HG03196 (cell line): ENCODE data around the gene CD58.

ENCODE experiments used
- ATAC-seq: cut with Tn5 transposase; IDR thresholded peaks from one replicate; pipeline ENCODE4 v1.9.1; 2021; ENCODE audit not compliant: unreplicated experiment

The CD58 gene

GRCh38 chr1:116544588-116545358 lies 26.1 kb downstream of the CD58 start:
- ATAC-seq, result peak; percentile 38

DNA sequence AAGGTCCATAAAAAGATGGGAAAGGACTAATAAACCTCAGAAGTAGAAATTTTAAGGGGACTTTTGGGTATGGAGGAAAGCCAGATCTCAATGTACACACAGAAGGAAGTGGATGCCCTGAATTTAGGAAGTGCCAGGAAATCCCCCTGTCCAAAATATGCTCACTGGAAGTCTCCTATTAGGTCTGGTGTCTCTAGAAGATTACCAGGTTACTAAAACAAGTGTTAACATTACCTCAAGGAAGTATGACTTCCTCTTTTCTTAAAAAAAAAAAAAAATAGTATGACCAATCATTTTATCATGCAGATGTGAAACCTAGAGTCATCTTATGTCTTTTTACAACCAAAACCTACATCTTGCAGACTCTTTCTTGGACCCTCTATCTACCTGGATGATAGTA lies 30.7 kb downstream of the CD58 start:
- ATAC-seq, result peak; percentile 41

DNA sequence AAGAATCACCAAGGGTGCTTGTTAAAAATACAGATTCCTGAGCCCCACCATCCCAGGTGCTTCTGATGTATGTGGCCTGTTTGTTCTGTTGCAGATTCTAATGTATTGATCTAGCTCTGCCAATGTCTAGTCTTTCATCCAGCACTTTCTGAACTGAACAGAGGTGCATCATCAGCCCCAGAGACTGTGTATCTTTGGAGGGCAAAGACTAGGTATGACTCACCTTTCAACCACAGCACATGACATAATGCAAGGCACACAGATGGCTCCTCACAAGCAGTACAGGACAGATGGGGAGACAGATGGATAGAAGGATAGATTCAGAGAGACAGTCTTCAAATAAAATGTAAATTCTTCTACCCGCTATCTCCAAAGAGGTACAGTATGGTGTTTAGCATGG lies 32.3 kb downstream of the CD58 start:
- ATAC-seq, result peak; percentile 67

DNA sequence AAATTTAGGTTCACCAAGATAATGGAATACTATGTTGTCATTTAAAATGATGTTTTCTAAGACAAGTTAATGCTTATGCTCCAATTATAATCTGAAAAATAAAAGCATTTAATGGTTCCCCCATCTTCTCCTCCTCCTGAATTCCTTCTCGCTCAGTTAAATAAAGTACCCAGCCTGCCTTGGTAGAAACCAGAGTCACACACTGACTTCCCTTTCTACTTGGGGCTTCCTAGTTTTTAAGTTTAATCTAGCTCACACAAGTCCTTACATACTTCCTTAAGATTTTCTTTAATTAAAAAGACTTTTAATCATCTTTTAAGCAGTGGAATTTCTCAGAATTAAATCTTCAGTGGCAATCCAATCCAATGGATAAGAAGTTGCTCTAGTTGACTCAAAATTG lies 32.9 kb downstream of the CD58 start:
- no peak for ATAC-seq

DNA sequence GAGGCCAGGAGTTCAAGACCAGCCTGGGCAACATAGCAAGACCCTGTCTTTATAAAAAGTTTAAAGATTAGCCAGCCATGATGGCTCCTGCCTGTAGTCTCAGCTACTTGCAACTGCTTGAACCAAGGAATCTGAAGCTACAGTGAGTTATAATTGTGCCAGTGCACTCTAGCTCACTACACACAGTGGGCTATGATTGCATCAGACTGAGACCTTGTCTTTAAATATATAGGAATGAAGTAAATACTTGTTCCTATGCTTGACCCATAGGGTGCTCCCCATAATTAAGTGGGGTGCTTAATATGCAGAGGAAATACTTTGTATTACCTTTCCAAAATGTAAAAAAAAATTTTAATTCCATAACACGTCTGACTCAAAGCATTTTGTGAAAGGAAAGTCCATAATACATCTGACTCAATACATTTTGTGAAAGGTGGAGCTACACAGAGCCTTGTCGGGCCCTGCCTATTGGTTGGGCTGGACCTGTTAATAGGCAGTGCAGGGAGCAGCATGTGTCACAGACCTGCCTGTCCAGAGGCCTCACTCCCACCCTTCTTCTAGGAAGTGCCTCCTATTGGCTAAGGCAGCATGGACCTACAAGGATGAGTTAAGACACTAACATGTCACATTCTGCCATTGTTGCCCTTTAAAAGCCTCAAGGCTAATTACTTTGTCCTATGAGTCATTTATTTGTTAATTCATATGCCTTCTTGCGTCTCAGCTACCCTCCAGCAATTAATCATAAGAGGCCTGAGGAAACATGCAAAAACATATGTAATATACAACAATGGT lies 33.6 kb downstream of the CD58 start:
- ATAC-seq, result no peak

DNA sequence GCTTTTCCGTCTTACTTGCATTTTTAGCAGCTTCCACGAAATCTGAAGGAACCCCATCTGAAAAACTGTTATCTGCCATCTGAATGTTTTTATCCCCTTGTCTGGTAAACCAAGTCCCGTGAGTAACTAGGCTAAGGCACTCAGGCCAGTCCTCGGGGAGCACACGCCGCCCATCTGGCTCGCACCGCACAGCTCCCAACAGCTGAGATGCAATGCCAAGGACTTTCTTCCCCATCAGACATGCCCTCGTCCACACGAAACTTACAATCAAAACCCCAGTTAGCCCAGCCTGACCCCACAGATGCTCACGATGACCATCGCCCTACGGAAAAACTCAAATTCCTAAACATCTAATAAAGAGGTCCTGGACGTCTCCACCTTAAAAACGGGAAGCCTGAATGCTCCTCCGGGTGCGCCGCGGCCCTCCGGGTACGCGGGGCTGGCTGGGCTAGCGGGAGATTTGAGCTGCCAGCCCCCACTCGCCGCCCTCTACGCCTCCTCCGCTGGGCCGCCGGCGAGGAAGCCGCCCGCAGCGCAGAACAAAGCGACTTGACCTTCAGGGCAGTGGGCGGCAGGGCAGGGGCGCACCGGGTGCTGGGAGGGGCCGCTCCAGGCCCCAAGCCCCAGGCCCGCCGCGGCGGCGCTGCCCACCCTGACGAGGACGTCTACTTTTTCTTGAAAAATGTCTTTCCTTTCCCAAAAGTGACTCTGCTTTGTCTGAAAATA lies 36.6 kb downstream of the CD58 start:
- ATAC-seq, result no peak

- no peak for ATAC-seq
These were observed 37.4 kb downstream of the CD58 start for GRCh38 chr1:116533429-116533820.

DNA sequence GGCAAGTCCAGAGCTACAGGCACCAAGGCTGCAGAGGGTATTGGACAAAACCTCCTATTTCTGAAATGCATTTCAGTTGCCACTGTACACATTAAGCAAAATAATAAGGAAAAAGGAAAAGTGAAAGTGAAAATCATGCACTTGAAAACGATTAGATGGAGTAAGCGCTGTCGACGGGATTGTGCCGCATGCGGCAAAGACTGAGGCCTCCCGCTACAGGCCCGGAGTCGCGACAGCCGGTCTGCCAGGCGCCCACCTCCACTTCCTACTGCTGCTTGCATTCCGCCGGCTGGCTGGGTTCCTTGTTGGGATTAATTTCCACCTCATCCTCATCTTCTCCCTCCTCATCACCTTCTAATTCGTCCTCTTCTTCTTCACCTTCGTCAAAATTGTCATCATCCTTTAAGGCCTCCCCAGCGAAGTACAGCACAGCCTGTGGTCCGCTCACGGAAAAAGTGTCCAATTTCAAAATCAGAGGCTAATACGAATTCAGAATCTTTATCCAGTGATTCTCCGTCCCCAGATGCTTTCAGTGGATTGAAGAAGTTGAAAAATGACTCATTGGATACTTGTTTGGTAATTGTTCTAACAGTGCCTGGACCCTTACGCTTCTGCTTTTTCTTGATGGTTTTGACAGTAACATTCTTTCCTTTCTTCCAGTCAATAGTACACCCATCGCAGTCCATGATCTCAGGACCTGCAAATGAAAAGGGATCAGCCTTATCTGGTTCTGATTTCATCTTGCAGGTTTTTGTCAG lies 38.0 kb downstream of the CD58 start:
- no peak for ATAC-seq

DNA sequence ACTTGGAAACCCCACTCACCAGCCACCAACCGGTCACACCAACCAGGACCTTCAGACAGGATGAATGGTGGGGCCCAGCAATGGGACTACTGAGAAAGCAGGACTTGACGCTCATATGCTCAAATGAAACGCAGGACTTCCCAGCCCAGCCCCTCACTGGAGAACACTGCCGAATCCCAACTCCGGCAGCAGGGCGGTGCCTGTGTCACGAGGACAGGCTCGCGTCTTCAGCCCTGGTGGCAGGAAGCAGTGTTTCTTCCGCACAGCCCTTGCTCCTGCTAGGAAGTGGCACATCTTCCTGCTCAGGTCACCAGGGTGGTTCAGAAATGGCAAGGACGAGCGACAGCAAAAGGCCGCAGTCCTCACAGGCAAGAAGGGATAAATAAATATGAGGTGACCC lies 38.9 kb downstream of the CD58 start:
- ATAC-seq, result no peak

GRCh38 chr1:116529681-116530080 lies 41.1 kb downstream of the CD58 start:
- ATAC-seq, result no peak

DNA sequence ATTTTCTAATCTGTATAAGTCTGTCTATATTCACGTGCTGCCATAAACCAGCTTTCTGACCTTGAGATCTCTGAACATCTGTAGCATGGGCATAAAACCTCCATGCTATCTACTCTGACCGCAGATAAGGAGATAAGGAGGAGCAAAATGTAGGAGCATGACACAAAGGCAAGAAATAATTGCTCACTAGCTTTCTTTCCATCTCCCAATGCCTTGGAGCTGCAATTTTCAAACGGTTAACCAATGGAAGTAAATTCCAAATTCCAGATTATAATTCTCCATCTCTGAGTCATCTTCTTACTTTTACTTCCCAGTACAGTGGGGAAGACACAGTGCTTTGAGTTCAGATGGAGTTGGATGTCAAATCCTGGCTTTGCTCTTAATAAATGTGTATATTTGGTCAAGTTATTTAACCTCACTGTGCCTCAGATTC lies 41.6 kb downstream of the CD58 start:
- ATAC-seq, result no peak

DNA sequence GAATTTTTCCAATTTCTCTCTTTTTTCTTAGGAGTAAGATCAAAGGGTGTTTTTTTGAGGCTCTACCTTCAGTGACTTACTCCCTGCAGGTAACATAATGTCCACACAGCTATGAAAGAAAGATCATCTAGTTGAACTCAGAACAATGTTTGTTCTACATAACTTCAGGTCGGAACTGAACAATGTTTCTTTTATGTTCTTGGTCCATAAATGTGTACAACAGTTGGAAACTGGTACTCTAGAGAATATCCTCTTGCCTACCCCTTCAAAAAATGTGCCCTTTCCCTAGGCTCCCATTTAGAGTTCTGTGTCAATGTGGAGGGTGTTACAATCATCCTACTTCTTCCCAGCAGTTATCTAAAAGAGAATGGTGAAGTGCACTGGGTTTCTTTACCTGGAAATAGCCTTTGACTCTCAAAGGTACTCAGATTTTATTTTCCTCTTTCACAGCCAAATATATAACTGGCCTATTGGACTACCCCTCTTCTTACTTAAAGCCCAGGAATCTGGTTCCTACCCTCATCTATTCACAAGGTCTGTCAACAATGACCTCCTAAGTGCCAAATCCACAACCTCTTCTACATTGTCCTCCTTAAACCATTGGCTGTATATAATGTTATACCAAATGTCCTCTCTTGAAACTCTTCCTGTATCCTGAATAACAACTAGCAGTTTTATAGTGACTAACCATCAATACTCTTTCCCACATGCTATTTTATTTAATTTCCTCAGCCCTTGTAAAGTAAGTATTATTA lies 42.3 kb downstream of the CD58 start:
- no peak for ATAC-seq

DNA sequence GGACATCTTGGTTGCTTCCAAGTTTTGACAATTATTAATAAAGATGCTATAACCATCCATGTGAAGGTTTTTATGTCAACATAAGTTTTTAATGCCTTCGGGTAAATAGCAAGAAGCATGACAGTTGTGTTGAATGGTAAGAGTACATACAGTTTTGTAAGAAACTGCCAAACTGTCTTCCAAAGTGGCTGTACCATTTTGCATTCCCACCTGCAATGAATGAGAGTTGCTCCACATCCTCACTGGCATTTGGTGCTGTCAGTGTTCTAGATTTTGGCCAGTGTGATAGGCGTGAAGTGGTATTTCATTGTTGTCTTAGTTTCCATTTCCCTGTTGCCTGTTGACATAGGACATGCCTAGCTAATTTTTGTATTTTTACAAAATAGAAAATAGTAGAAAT lies 45.4 kb downstream of the CD58 start:
- ATAC-seq, result no peak

- ATAC-seq, result no peak
These were observed 49.6 kb downstream of the CD58 start for GRCh38 chr1:116521186-116521585.

DNA sequence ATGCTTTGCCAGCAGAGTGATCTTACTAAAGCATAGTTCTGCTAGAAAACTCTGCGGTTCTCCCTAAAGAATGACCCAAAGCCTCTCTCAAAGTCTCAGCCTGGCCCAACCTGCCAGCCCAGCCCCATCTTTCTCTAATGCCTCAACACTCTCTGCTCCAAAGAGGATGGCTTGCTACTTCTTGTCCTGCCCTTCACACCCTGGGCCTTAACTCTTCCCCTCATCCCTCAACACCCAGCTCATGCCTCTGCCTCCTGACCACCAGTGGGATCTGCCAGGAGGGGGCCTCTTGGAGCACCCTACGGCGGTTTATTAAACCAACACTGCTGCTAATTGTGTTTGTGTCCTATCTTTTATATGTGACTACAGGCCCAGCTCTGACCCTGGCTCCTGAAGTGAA lies 52.4 kb downstream of the CD58 start:
- no peak for ATAC-seq

DNA sequence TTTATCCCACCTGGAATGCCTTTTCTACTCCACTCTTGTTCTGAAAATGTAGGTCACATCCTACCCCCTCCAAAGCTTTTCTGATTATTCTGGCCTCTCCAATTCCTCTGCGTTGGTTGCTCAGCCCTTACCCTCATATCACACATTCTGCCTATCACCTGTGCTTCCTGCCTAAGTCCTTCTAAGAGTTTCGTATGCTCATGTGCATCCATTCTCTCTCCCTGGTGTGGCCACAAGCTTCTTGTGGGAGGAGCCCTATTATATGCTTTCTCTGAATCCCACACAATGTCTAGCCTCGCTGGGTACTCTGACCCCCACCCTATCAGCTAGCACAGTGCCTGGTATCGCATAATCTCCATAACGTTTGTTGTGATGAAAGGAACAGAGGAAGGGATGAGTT lies 54.2 kb downstream of the CD58 start:
- ATAC-seq, result no peak

GRCh38 chr1:116515702-116516101 lies 55.1 kb downstream of the CD58 start:
- no peak for ATAC-seq

- ATAC-seq, result peak; percentile 76
These were observed 55.9 kb downstream of the CD58 start for GRCh38 chr1:116514708-116515525.

DNA sequence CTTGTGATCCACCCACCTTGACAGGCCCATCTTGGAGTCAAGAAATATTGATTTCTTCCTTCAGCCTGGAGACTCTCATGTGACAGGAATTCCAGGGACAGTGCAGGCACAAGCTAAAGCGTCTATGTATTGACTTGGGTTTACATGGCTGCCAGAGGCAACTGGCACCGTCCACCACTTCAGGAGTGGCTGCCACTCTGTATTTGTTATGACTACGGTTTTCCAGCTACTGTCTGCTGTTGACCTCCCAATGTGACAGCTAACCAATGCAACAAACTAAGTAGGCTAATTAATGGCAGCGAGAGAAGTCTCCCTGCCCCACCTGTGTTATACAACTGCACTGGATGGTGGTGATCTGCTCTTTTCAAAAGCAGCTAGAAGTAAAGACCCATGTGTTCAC lies 56.9 kb downstream of the CD58 start:
- ATAC-seq, result no peak
